Measurements from ENCODE around the gene NEDD8.

NEDD8 gene

DNA sequence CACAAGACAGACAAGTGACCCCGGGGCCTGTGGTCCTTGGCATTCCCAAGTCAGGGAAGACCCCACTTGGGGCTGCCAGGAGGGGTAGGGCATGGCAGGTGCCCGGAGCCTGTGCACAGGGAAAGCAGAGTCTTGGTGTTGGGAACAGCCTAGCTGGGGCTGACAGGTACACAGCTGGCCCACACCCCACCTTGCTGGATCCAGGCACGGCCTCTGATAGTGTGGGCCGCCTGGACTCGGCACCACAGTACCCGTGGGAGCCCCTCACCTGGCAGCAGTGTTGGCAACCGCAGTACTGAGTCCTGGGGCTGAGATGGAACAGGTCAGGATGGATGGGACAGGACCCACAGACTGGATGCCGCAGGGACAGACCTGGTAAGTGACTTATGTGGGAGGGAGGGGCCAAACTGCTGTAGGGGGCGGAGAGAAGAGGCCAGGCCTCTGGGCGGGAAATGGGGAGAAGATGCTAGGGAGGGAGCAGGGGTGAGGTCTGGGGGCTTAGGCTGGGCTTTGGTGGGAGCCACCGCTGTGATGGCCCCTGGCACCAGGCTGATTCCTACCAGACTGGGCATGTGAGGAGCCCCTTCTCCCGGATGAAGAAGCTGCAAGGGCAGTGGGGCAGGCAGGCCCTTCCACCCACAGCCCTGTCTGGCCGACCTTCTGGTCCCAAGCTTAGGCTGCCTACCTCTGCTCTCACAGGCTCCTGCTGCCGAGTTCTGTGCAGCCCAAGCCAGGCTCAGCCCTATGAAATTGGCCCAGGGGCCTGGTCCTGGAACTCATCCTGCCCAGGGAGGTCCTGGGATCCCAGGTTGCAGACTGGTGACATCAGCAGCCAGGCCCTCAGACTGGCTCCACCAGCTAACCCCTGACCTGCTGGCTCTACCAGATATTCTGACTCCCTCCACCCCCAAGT lies 30.9 kb upstream of the NEDD8 start, which contains the start of gene TGM1:
Gene TGM1, minus strand, starts transcription at position 357 of the 913 bp plus-strand sequence. CDS start 825 bp downstream, outside the sequence.
- DNase-seq (ENCODE audit: low read depth), result no peak
- no peak for TF ChIP-seq POLR2A (IDR thresholded peaks at IDR 0.05; ENCODE audit: extremely low read depth, insufficient read length)
- TF ChIP-seq, protein P1, sequence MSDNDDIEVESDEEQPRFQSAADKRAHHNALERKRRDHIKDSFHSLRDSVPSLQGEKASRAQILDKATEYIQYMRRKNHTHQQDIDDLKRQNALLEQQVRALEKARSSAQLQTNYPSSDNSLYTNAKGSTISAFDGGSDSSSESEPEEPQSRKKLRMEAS (IDR thresholded peaks at IDR 0.05; ENCODE audit: low read depth, low read length), result no peak
- TF ChIP-seq, protein P2, sequence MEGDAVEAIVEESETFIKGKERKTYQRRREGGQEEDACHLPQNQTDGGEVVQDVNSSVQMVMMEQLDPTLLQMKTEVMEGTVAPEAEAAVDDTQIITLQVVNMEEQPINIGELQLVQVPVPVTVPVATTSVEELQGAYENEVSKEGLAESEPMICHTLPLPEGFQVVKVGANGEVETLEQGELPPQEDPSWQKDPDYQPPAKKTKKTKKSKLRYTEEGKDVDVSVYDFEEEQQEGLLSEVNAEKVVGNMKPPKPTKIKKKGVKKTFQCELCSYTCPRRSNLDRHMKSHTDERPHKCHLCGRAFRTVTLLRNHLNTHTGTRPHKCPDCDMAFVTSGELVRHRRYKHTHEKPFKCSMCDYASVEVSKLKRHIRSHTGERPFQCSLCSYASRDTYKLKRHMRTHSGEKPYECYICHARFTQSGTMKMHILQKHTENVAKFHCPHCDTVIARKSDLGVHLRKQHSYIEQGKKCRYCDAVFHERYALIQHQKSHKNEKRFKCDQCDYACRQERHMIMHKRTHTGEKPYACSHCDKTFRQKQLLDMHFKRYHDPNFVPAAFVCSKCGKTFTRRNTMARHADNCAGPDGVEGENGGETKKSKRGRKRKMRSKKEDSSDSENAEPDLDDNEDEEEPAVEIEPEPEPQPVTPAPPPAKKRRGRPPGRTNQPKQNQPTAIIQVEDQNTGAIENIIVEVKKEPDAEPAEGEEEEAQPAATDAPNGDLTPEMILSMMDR (IDR thresholded peaks at IDR 0.05; ENCODE audit: low read depth, low read length), result no peak
- TF ChIP-seq MYC (IDR thresholded peaks at IDR 0.05; ENCODE audit: low read depth, low read length), result no peak
- no peak within 1 kb of the TSS for H3K4me3 ChIP-seq (ENCODE audit: low read depth, low read length)

GRCh38 chr14:24261969-24262327 lies 29.8 kb upstream of the NEDD8 start:
- no peak overlapping the region for H3K4me3 ChIP-seq (ENCODE audit: low read depth, low read length)
- DNase-seq (ENCODE audit: low read depth), result no peak
- TF ChIP-seq, protein P1 (IDR thresholded peaks at IDR 0.05; ENCODE audit: low read depth, low read length), result no peak
- TF ChIP-seq, protein P2 (IDR thresholded peaks at IDR 0.05; ENCODE audit: low read depth, low read length), result no peak
- TF ChIP-seq MYC (IDR thresholded peaks at IDR 0.05; ENCODE audit: low read depth, low read length), result no peak
- no peak for TF ChIP-seq POLR2A (IDR thresholded peaks at IDR 0.05; ENCODE audit: extremely low read depth, insufficient read length)

GRCh38 chr14:24261256-24261968 lies 29.2 kb upstream of the NEDD8 start:
- H3K4me3 ChIP-seq (ENCODE audit: low read depth, low read length), result no peak overlapping the region
- DNase-seq (ENCODE audit: low read depth), result no peak
- TF ChIP-seq, protein P1 (IDR thresholded peaks at IDR 0.05; ENCODE audit: low read depth, low read length), result no peak
- TF ChIP-seq, protein P2 (IDR thresholded peaks at IDR 0.05; ENCODE audit: low read depth, low read length), result no peak
- TF ChIP-seq MYC (IDR thresholded peaks at IDR 0.05; ENCODE audit: low read depth, low read length) (no peak), POLR2A (IDR thresholded peaks at IDR 0.05; ENCODE audit: extremely low read depth, insufficient read length) (no peak)

GRCh38 chr14:24260780-24261157 lies 28.6 kb upstream of the NEDD8 start:
- TF ChIP-seq, protein P2 (IDR thresholded peaks at IDR 0.05; ENCODE audit: low read depth, low read length), result no peak
- TF ChIP-seq, protein P1 (IDR thresholded peaks at IDR 0.05; ENCODE audit: low read depth, low read length), result no peak
- TF ChIP-seq POLR2A (IDR thresholded peaks at IDR 0.05; ENCODE audit: extremely low read depth, insufficient read length) (no peak), MYC (IDR thresholded peaks at IDR 0.05; ENCODE audit: low read depth, low read length) (no peak)
- no peak for DNase-seq (ENCODE audit: low read depth)
- H3K4me3 ChIP-seq (ENCODE audit: low read depth, low read length), result no peak overlapping the region

DNA sequence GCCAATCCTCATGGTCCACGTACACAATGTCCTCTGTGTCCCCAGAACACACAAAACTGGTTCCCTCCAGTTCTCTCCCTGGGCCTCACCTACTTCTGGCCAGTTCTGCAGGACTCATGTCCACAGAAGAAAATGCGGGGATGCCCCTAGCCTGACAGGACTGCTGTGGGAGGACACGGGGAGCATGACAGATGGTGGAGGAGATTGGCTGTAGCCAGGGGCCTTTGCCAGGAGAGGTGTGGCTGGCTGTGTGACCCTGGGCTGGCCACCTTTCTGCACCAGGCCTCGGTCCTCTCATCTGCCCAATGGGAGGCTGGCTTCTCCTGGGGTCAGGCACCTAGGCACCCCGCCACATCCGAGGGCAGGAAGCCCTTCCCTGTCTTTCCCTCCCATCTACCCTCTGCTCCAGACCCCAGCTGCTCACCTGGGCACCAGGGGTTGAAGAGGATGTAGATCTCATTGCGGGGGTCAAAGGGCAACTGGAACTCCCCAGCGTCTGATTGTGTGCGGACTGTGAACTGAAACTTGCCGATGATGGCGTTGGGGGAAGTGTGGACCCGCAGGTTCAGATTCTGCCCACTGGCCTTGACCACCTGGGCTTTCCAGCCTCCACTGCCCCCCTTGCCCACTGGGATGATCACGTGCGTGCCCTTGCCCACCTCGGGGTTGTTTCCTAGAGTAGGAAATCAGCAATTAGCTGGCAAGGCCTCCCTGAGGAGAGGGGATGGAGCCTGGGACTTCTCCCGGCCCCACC lies 28.0 kb upstream of the NEDD8 start:
- no peak for TF ChIP-seq MYC (IDR thresholded peaks at IDR 0.05; ENCODE audit: low read depth, low read length)
- TF ChIP-seq POLR2A (IDR thresholded peaks at IDR 0.05; ENCODE audit: extremely low read depth, insufficient read length), result no peak
- TF ChIP-seq, protein P2 (IDR thresholded peaks at IDR 0.05; ENCODE audit: low read depth, low read length), result no peak
- TF ChIP-seq, protein P1 (IDR thresholded peaks at IDR 0.05; ENCODE audit: low read depth, low read length), result no peak
- DNase-seq (ENCODE audit: low read depth), result no peak
- H3K4me3 ChIP-seq (ENCODE audit: low read depth, low read length), result no peak overlapping the region

Measured in NB4 (cell line).